Keratinocyte (primary cell): ENCODE measurements around the gene HS3ST2. TPM values are rescaled to one million over a fixed set of nuclear protein-coding genes. Genes with fewer than 3 reads are reported as not detected.
A peak's percentile ranks its signal among the peaks of the same experiment; 100 is the strongest.

ENCODE experiments used
- DNase-seq: peaks from one replicate; pipeline ENCODE4 v3.0.0-alpha.2; 2011; ENCODE audit warnings: low read depth, missing footprints, low spot score
- FAIRE-seq: peaks from 2 replicates; lab custom pipeline; 2011; peaks lifted over from hg19 to GRCh38; lab: Jason Lieb, UNC
- H2AFZ ChIP-seq: 2 replicates; pipeline ENCODE4 v1.6.0; 2012; ENCODE audit warnings: low read length, control low read depth, inconsistent platforms; ENCODE audit not compliant: control insufficient read depth
- H3K27ac ChIP-seq: 2 replicates; pipeline ENCODE4 v1.5.1; 2011; ENCODE audit warnings: low read length; ENCODE audit not compliant: control insufficient read depth, insufficient read depth
- H3K27me3 ChIP-seq: 3 replicates; pipeline ENCODE4 v1.6.0; 2011; ENCODE audit warnings: low read length; ENCODE audit not compliant: control insufficient read depth, insufficient read depth; ENCODE audit errors: extremely low read depth
- H3K36me3 ChIP-seq, 2 experiments: 2 replicates in 1 of 2; 3 replicates in 1 of 2; pipeline ENCODE4 v1.5.1; 2011; ENCODE audit warnings: low read length in 2 of 2, mild to moderate bottlenecking in 1 of 2; ENCODE audit not compliant: control insufficient read depth in 2 of 2, insufficient read depth in 2 of 2; ENCODE audit errors: extremely low read depth in 1 of 2
- H3K4me1 ChIP-seq: 3 replicates; pipeline ENCODE4 v1.5.1; 2011; ENCODE audit warnings: low read length; ENCODE audit not compliant: control insufficient read depth, insufficient read depth; ENCODE audit errors: extremely low read depth
- H3K4me2 ChIP-seq: 3 replicates; pipeline ENCODE4 v1.6.0; 2011; ENCODE audit warnings: low read depth, low read length; ENCODE audit not compliant: control insufficient read depth, insufficient read depth; ENCODE audit errors: extremely low read depth
- H3K4me3 ChIP-seq, 3 experiments: fragments of 200-600 bp in 1 of 3; sonication (generic) in 1 of 3; 2 replicates in 2 of 3; 3 replicates in 1 of 3; pipeline ENCODE4 v1.5.1; 2011 to 2016; ENCODE audit warnings: low read length in 3 of 3, mild to moderate bottlenecking in 3 of 3, control low read depth in 2 of 3, inconsistent platforms in 1 of 3, low read depth in 1 of 3, mixed read lengths in 1 of 3, mixed run types in 1 of 3, moderate library complexity in 1 of 3; ENCODE audit not compliant: control insufficient read depth in 2 of 3, insufficient read depth in 2 of 3; ENCODE audit errors: extremely low read depth in 1 of 3
- H3K79me2 ChIP-seq: 2 replicates; pipeline ENCODE4 v1.6.0; 2012; ENCODE audit warnings: low read length; ENCODE audit not compliant: control insufficient read depth, insufficient read depth
- H3K9ac ChIP-seq: 3 replicates; pipeline ENCODE4 v1.6.0; 2011; ENCODE audit warnings: low read length; ENCODE audit not compliant: control insufficient read depth, insufficient read depth; ENCODE audit errors: extremely low read depth
- H3K9me1 ChIP-seq: 3 replicates; pipeline ENCODE4 v1.6.0; 2011; ENCODE audit warnings: low read length; ENCODE audit not compliant: control insufficient read depth, insufficient read depth; ENCODE audit errors: extremely low read depth
- H3K9me3 ChIP-seq: 2 replicates; pipeline ENCODE4 v1.5.1; 2012; ENCODE audit warnings: low read depth, low read length; ENCODE audit not compliant: control insufficient read depth
- H4K20me1 ChIP-seq: 3 replicates; pipeline ENCODE4 v1.6.0; 2011; ENCODE audit warnings: low read length; ENCODE audit not compliant: control insufficient read depth, insufficient read depth; ENCODE audit errors: extremely low read depth
- EZH2 ChIP-seq: IDR thresholded peaks from one replicate; pipeline ENCODE4 v1.6.1; 2012; ENCODE audit warnings: inconsistent platforms, mild to moderate bottlenecking, low read length, moderate library complexity
- dilution Hi-C: fragments of 300-500 bp; cut with MboI; formaldehyde crosslinking; loops from one replicate; pipeline ENCODE4 v1.7.0; 2020; ENCODE audit warnings: low sequenced_read_pairs; ENCODE audit not compliant: extremely low pct_ligation_motif_present
- polyA plus RNA-seq, 5 experiments: library from polyadenylated mRNA; depleted of rRNA in 3 of 5; stranded (reverse) in 3 of 5; stranded (forward) in 1 of 5; unstranded in 1 of 5; fragments of >200 nt; gene quantifications; 1 replicate in 1 of 5; 2 replicates in 3 of 5; 3 replicates in 1 of 5; pipeline versions ENCODE4 v1.2.1 to v1.2.3, GENCODE V29; 2011 to 2012; ENCODE audit warnings: missing spikeins in 2 of 5, low read depth in 1 of 5, low replicate concordance in 1 of 5
- TF ChIP-seq, protein P1 (sequence below), 3 experiments: IDR thresholded peaks in 1 of 3; conservative IDR thresholded peaks in 1 of 3; optimal IDR thresholded peaks in 1 of 3; 2 replicates in 2 of 3; 3 replicates in 1 of 3; pipeline versions ENCODE3 to v1.5.1; 2011; ENCODE audit warnings: low read length in 3 of 3, mild to moderate bottlenecking in 3 of 3, moderate library complexity in 2 of 3, control low read depth in 1 of 3, inconsistent platforms in 1 of 3; ENCODE audit not compliant: insufficient read depth in 2 of 3; ENCODE audit errors: extremely low read depth in 1 of 3

Gene HS3ST2
- polyA plus RNA-seq, 1 donor (not counting 4 experiments of a cell fraction or from before 2014, with no cell fraction given), result 6.3 TPM

DNA sequence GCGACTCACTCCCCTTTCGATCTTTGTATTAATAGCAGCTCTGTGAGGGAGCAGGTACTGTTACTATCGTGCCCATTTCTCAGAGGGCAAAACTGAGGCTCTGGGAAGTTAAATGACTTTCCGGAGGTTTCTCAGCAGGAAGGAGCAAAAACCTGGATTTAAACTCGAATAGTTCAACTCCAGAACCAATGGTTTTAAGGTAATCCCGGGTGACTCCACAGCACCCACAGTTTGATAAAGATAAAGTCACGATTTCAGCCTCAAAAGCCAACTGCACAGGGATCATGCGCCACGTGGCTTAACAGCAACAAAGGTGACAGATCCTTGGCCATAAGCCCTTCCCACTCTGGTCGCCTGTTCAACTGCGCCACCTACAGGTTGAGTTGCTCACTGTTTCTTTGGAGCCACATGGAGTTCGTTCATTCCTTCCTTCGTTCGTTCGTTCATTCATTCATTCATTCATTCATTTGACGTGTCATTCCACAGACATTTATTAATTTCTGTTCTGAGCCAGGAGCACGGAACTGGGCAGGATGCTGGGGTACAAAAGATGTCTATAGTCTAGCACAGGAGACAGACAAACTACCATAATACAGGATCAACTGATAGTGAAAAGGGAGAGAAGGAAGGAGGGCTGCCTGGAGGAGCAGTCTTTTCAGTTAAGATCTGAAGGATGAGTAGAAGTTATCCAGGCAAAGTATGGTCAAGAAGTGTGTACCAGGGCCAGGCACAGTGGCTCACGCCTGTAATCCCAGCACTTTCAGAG, 134.8 kb downstream of the HS3ST2 start:
- H3K4me1 ChIP-seq, result peaks cover 5% of the 10 kb centered on the region
- H4K20me1 ChIP-seq, result no peaks in the 10 kb centered on the region
- H3K79me2 ChIP-seq, result no peaks in the 10 kb centered on the region
- H3K9me3 ChIP-seq, result no peaks in the 10 kb centered on the region
- FAIRE-seq, result peak; percentile 91
- peak overlapping the region; percentile 79 for H3K4me2 ChIP-seq
- peaks cover 15% of the 10 kb centered on the region for H3K27me3 ChIP-seq
- TF ChIP-seq, protein P1, sequence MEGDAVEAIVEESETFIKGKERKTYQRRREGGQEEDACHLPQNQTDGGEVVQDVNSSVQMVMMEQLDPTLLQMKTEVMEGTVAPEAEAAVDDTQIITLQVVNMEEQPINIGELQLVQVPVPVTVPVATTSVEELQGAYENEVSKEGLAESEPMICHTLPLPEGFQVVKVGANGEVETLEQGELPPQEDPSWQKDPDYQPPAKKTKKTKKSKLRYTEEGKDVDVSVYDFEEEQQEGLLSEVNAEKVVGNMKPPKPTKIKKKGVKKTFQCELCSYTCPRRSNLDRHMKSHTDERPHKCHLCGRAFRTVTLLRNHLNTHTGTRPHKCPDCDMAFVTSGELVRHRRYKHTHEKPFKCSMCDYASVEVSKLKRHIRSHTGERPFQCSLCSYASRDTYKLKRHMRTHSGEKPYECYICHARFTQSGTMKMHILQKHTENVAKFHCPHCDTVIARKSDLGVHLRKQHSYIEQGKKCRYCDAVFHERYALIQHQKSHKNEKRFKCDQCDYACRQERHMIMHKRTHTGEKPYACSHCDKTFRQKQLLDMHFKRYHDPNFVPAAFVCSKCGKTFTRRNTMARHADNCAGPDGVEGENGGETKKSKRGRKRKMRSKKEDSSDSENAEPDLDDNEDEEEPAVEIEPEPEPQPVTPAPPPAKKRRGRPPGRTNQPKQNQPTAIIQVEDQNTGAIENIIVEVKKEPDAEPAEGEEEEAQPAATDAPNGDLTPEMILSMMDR (optimal IDR thresholded peaks at IDR 0.05 in 1 of 3, IDR thresholded peaks at IDR 0.05 in 1 of 3, conservative IDR thresholded peaks at IDR 0.05 in 1 of 3; ENCODE audit: extremely low read depth in 1 of 3, insufficient read depth in 2 of 3, low read length in 3 of 3), result peak; percentile 90 to 98 (median 97)
- no peak for TF ChIP-seq EZH2
- H3K9ac ChIP-seq, result no peak overlapping the region
- peak overlapping the region in 2 of 3 experiments; percentile 2 to 9 for H3K4me3 ChIP-seq
- dilution Hi-C loops, result no loop called here
- DNase-seq, result peak; percentile 55
- H3K9me1 ChIP-seq, result no peaks in the 10 kb centered on the region
- H3K36me3 ChIP-seq, result no peaks in the 10 kb centered on the region
- no peak overlapping the region for H2AFZ ChIP-seq
- H3K27ac ChIP-seq, result no peak overlapping the region

DNA sequence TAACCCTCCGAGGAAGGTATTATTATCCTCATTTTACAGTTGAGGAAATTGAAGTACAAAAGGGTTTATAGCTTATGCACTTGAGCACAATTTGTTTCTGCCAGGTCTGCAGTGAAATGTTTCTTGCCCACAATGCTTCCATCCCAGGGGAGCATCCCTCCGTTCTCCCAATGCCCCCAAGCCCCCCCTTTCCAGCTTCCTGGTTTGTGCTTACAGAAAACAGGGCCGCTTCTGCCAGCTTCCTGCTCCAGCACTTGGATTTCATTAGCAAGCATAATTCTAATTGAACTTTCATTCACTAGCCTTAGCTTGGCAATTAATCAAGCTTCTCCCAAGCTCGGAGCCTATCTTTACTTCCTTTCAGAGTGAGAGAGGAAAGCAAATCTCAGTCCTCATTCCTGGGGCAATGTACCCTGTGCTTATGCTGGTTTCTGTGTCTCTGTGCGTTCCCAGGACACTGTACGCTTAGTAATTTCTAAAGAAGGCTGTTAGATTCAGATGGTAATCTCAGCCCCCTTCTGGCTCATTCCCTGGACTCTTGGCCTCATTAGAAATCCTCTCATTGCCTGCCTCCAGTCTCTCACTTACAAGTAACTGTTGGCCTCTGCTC, 141.6 kb downstream of the HS3ST2 start:
- no peak overlapping the region for H2AFZ ChIP-seq
- H3K27ac ChIP-seq, result no peak overlapping the region
- H3K9me1 ChIP-seq, result no peaks in the 10 kb centered on the region
- DNase-seq (no peak), FAIRE-seq (no peak)
- no peaks in the 10 kb centered on the region for H3K4me1 ChIP-seq
- no peaks in the 10 kb centered on the region for H3K79me2 ChIP-seq
- no peaks in the 10 kb centered on the region for H3K36me3 ChIP-seq
- no peaks in the 10 kb centered on the region for H4K20me1 ChIP-seq
- H3K4me2 ChIP-seq, result no peak overlapping the region
- H3K9ac ChIP-seq, result no peak overlapping the region
- no peaks in the 10 kb centered on the region for H3K27me3 ChIP-seq
- no peak overlapping the region for H3K4me3 ChIP-seq
- no peaks in the 10 kb centered on the region for H3K9me3 ChIP-seq
- TF ChIP-seq, protein P1 (optimal IDR thresholded peaks at IDR 0.05 in 1 of 3, IDR thresholded peaks at IDR 0.05 in 1 of 3, conservative IDR thresholded peaks at IDR 0.05 in 1 of 3; ENCODE audit: extremely low read depth in 1 of 3, insufficient read depth in 2 of 3, low read length in 3 of 3), result no peak
- no peak for TF ChIP-seq EZH2
- dilution Hi-C loops, result no loop called here
